Measurements from ENCODE around the gene SLC22A23.
A peak's percentile ranks its signal among the peaks of the same experiment; 100 is the strongest.

SLC22A23 gene

DNA sequence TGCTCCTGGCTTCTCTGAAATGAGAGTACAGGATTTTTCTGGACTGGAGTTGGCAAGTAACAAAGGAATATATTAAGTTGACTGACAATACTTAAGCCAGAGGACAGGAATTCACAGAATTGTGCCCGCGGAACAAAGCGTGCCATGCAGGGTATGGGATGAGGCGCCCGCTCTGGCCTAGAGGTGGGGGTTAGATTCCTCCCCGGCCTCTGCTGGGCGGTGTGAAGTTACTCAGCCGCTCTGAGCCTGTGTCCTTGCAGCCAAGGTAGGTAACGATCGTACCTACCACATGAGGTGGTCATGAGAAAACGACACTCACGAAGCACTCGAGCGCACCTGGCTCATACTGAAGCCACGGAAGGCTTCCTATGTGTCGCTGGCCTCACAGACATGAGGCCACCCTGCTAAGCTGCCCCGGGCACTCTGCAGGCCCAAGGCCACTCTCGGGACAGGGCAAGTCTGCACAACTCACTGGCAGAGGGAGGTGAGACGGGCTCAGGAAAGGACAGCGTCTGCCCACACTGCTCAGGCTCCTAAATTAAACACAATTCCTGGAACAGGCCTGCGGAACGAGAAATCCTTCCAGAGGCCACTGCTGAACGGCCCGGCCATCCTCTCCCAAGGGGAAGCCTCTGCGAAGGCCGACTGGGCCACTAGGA is 127.3 kb downstream of the SLC22A23 start:
- DNase-seq, result no peak

DNA sequence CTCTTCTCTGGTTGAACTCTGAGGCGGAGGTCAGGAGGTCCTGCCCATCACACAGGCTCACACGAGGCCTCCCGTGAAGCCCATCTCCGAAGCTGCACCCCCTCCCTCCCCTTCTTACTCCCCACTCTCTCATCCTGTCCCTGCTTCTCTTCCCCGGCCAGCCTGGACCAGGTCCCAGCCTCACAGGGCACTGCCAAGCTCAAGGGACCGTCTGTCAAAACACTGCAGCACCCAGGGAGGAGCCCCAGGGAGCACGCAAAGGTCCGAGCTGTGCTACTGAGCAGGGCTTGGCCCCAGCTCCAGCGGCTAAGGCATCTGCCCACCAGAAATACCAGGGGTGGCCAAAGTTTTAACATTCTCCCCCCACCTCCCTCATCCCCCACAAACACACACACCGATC is 128.1 kb downstream of the SLC22A23 start:
- DNase-seq, result no peak

DNA sequence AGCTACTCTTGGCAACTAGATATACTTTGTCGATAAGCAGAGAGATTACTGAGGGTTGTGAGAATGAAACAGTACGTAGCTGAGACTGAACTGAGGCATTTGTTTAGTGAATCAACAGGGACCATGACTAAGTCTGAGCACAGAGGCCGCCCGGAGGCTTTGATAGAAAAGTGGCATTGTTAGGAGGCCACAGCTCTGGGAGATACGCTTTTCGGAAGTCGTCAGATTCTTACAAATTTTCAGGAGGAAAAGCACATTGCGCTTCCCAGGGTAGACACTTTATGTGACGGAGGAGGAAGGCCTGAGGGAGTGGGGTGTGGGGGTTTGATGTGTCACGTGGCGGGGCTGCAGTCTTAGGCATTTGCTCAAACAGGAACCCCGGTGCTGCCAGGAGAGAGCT is 128.7 kb downstream of the SLC22A23 start:
- no peak for DNase-seq

DNA sequence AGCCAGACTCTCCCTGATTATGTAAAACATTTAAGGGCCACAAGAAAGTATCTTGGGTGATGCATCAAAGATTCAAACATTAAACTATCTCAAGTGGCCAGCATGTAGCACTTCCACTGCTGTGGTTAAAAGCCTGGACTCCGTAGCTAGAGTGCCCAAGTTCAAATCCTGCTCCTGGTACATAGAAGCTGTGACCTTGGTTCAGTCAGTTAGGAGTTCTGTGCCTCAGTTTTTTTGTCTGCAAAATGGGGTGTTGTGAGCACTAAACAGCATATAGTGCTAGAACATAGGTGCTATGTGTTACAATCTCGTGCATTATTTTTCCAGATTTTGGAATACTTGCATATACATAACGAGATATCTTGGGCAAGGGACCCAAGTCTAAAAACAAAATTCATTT is 129.4 kb downstream of the SLC22A23 start:
- DNase-seq, result no peak

- no peak for DNase-seq
These were observed 129.9 kb downstream of the SLC22A23 start for GRCh38 chr6:3326981-3327380.

DNA sequence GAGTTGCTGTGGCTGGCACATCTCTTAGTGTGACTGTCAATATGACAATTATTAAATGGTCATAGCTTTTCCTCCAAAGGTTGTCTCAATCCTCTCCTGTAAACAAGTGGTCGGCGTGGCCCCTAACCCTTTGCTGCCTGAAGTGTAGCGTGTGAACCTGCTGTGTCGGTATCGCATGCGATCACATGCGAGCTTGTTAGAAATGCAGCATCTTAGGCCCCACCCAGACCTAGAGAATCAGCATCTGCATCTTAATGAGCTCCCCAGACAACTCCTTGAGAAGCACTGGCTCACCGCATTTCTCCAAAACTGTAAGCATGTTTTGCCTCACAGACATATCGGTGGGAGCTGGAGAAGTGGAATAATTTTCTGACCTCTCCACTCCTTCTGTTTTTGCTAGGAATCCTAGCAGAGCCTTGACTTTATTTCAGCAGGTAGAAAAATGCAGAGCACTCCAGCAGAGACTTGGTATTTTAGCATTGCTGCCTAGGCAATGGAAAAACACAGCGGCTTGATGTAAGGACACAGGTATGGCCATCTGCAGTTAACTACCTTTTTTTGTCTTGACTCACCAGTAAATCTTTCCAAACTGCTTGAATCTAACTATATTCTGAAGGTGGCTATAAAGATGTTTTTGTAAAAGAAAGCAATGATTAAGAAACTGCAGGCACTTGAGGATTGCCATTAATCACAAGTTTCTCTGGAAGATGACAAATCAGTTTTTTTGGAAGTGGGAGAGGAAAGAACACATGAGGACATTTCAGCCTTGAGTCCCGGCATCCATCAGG is 130.5 kb downstream of the SLC22A23 start:
- no peak for DNase-seq

DNA sequence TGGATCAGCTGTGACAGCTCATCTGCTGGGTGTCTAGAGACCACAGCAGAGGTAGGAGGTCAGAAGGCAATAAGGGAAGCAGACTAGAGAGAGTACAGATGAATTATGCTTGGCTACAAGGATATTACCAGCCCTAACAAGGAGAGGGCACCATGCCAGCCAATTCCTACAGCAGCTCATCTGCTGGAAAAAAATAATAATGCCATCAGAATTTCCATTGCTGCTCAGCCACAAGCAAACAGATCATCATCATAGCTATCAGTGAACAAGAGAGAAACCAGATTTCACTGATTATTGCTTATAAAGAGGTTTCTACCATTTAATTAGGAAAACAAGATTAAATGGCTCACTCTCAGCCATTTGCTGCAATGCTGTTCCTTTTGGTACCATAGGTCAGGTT is 131.6 kb downstream of the SLC22A23 start:
- DNase-seq, result no peak

GRCh38 chr6:3324262-3324942 is 132.4 kb downstream of the SLC22A23 start:
- peak; percentile 29 for DNase-seq

- DNase-seq, result peak; percentile 75
These were observed 133.1 kb downstream of the SLC22A23 start for GRCh38 chr6:3323696-3324261.

GRCh38 chr6:3323148-3323547 is 133.7 kb downstream of the SLC22A23 start:
- DNase-seq, result no peak

DNA sequence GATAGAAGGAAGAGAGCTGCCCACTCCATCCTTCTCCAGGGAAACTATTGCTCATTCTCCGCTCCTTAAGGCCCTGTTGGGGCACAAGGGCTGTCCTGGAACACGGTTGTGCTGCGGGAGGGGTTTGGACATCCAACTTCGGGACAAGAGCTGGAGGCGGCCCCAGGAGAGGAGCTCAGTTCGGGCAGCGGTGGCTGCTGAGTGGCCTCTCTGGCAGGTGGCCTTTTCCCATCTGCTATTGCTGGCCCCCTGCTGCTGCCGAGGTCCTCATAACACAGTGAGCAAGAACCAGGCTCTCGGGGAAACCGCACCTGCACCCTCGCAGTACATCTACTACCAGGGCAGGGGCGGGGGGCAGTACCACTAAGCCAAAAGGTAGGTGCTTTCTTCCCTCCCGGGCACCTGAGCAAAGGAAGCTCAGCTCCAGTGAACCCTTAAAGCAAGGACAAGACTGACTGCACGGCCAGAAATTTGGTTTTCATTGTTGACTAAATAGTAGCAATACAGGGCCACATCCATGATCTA is 134.4 kb downstream of the SLC22A23 start:
- DNase-seq, result no peak

GRCh38 chr6:3321875-3322274 is 135.0 kb downstream of the SLC22A23 start:
- DNase-seq, result no peak

DNA sequence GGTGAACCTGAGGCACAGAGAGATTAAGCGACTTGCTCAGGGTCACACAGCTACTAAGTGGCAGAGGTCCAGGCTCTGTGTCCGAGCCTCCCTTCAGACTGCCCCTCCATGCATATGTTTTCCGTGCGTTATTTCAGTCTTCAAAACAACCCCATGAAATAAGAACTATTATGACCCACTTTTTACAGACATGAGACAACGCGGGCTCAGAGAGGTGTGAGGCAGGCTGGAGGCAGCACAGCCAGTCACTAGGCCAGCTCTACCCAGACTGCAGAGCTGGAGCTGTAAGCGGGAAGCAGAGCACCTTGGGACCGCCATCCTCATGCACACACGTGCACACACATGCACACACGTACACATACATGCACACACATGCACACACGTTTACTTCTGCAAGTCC is 135.8 kb downstream of the SLC22A23 start:
- no peak for DNase-seq

- DNase-seq, result no peak
These were observed 136.5 kb downstream of the SLC22A23 start for GRCh38 chr6:3320238-3320811.

DNA sequence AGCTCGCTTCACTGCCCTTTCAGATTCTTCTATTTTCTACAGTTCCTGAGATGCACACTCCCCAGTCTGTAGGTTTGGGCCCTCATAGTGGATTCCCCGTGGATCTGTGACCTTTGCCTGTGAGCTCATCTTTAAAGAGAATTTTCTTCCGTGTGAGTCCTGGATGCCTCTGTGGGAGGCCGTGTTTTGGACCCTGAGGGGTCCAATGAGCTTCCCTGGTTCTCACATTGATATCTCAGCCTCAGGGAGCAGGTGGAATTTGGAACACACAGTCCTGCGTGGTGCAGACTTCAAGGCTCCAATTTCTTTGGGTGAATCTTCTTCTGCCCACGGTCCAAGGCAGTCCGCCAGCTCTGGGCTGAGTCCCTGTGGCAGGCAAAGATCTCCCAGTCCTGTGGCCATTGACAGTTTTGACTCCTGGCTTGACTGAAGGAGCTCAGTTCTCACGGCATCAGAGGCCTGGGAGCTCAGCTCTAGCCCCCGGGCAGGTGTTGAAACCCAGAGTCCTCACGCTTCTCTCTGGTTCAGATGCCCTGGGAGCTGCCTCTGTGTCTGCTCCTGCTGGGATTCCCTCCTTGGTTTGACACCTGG is 137.1 kb downstream of the SLC22A23 start:
- no peak for DNase-seq

GRCh38 chr6:3318821-3319540 is 137.9 kb downstream of the SLC22A23 start:
- DNase-seq, result no peak

DNA sequence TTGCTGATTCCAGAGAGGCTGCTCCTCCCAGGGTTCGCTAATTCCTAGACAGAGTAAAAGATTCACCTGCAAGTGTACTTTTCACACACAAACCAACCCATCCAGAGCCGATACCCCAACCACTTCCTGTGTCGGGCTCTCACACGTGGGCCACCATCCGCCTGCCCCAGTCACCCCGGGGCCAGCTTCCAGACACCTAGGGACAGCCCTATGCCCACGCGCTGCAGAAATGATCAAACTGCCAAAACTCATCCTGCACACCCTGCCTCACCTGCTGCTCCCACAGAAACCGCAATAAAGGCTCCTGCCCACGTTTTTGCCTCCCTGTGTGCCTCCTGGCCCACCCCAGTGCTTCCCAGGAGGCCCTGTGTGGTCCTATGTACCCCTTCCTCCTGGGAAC is 138.6 kb downstream of the SLC22A23 start:
- DNase-seq, result no peak

DNA sequence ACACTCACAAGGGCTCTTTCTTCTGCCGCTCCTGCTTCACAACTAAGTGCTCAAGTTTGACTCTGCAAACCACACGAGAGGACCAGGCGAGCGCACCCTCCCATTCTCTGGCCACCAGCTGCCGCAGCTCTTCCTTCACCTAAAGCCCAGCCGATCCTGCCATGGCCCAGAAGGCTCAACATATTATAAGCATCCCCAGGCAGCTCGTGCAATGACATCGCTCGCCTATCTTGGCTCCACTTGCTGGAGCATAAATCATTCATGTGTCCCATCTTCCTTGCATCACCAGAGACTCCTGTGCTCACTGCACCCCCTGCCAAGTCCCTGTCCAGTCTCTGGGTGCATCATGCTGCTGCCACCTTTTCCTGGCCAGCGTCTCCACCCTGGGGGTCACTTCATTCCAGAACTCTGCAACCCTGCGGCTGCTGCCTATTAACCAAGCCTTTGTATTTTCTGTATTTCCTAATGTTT is 139.1 kb downstream of the SLC22A23 start:
- no peak for DNase-seq

DNA sequence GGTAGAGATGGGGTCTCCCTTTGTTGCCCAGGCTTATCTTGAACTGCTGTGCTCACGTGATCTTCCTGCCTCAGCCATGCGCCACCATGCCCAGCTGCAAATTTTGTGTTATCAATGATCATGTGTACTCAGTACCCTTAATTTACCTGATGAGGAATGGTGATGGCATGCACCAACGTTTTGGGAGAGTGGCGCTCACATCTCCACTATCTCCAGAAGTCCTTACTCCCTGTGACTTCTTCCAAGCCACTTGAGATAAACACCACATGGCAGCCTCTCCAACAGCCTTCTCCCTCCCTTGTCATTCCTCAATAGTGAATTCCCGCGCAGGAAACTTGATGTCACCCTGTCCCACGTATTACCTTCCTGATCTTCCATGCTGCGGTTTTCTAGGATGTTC is 140.0 kb downstream of the SLC22A23 start:
- no peak for DNase-seq

DNA sequence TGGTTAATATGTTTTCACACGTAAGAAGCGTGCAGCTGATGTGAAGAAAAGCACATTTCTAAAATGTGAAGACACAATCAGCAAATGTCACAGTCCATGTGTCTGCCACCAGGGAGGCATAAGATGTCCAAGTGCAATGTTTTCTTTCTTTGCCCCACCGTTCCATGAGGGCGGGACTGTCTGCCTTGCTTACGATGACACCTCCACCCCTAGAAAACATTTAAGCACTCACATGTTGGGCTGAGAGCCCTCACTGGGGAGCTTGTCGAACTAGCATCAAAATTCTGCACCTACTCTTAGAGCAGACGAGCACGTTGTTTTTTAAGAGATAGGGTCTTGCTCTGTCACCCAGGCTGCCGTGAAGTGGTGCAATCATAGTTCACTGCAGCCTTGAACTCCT is 140.5 kb downstream of the SLC22A23 start:
- no peak for DNase-seq

DNA sequence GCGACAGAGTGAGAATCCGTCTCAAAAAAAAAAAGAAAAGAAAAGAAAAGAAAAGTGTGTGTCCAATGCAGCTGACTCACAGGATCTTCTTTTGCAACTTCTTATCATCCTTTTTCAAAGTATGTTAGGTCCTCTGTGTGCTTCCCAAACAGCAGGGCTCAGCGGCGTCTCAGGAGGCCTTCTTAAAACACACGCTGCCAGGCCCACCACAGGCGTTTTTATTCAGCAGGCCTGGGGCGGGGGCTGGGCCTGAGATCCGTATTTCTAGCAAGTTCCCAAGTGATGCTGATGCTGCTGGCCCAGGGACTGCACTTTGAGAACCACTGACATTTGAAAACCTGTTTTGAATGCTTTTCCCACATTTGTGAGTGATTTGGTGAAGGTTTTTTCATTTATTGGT is 141.0 kb downstream of the SLC22A23 start:
- DNase-seq, result no peak

Measured in MV-4-11 (cell line).